CD14-positive monocyte (primary cell): ENCODE results near the gene TENT4B. TPM values are rescaled to one million over a fixed set of nuclear protein-coding genes. Genes with fewer than 3 reads are reported as not detected.
A peak's percentile ranks its signal among the peaks of the same experiment; 100 is the strongest.

Experiments used
- DNase-seq, 3 donors: peaks; one replicate each; pipeline ENCODE4 v3.0.0-alpha.2; 2011 to 2022
- H2AFZ ChIP-seq: 2 replicates; pipeline ENCODE4 v1.6.0; 2012; ENCODE audit warnings: mild to moderate bottlenecking, low read depth, low read length, inconsistent platforms; ENCODE audit not compliant: insufficient read depth, poor library complexity, severe bottlenecking
- H3K27ac ChIP-seq, 2 donors: 1 replicate in 1 of 2; 2 replicates in 1 of 2; pipeline ENCODE4 v1.5.1; 2012 to 2013; ENCODE audit warnings: low read length in 2 of 2, control low read depth in 1 of 2, inconsistent platforms in 1 of 2, low read depth in 1 of 2, mild to moderate bottlenecking in 1 of 2
- H3K27me3 ChIP-seq, 2 donors: one replicate each; pipeline versions ENCODE4 v1.6.0 to v1.6.1; 2011 to 2013; ENCODE audit warnings: low read length in 2 of 2; ENCODE audit not compliant: control insufficient read depth in 2 of 2, insufficient read depth in 2 of 2
- H3K36me3 ChIP-seq, 2 donors: replicated peaks in 1 of 2; 1 replicate in 1 of 2; 2 replicates in 1 of 2; pipeline versions ENCODE4 v1.5.1 to v1.6.1; 2012 to 2013; ENCODE audit warnings: low read length in 2 of 2, control low read depth in 1 of 2, inconsistent platforms in 1 of 2, mild to moderate bottlenecking in 1 of 2; ENCODE audit not compliant: insufficient read depth in 2 of 2, control insufficient read depth in 1 of 2
- H3K4me1 ChIP-seq, 2 donors: 1 replicate in 1 of 2; 2 replicates in 1 of 2; pipeline versions ENCODE4 v1.5.1 to v1.6.1; 2012 to 2013; ENCODE audit warnings: low read length in 2 of 2, control low read depth in 1 of 2, inconsistent platforms in 1 of 2, mild to moderate bottlenecking in 1 of 2, moderate library complexity in 1 of 2; ENCODE audit not compliant: insufficient read depth in 2 of 2, control insufficient read depth in 1 of 2
- H3K4me2 ChIP-seq: replicated peaks from 2 replicates; pipeline ENCODE3; 2012; ENCODE audit warnings: low read length, moderate library complexity, mild to moderate bottlenecking; ENCODE audit not compliant: poor library complexity, severe bottlenecking; ENCODE audit errors: extremely low read depth
- H3K4me3 ChIP-seq, 3 experiments: fragments of 200-600 bp in 1 of 3; sonication (generic) in 1 of 3; replicated peaks in 1 of 3; 1 replicate in 2 of 3; 2 replicates in 1 of 3; pipeline ENCODE4 v1.5.1; 2011 to 2013; ENCODE audit warnings: low read length in 3 of 3, mild to moderate bottlenecking in 3 of 3, control low read depth in 2 of 3, low read depth in 2 of 3, inconsistent platforms in 1 of 3, moderate library complexity in 1 of 3
- H3K79me2 ChIP-seq: 2 replicates; pipeline ENCODE4 v1.6.0; 2012; ENCODE audit warnings: mild to moderate bottlenecking, control low read depth, inconsistent platforms, low read length, moderate library complexity; ENCODE audit not compliant: insufficient read depth
- H3K9ac ChIP-seq: 2 replicates; pipeline ENCODE4 v1.6.0; 2017; ENCODE audit warnings: low read length, mild to moderate bottlenecking; ENCODE audit not compliant: insufficient read depth, poor library complexity, severe bottlenecking
- H3K9me3 ChIP-seq, 2 donors: replicated peaks in 1 of 2; 1 replicate in 1 of 2; 2 replicates in 1 of 2; pipeline versions ENCODE4 v1.5.1 to v1.6.1; 2012 to 2013; ENCODE audit warnings: low read length in 2 of 2, control low read depth in 1 of 2; ENCODE audit not compliant: control insufficient read depth in 1 of 2, insufficient read depth in 1 of 2
- H4K20me1 ChIP-seq: 2 replicates; pipeline ENCODE4 v1.6.0; 2012; ENCODE audit warnings: mild to moderate bottlenecking, low read length, control low read depth, moderate library complexity; ENCODE audit not compliant: insufficient read depth
- H3K27ac Mint-ChIP-seq, 7 donors: one replicate each; pipeline ENCODE4 v1.8.0; 2020; ENCODE audit warnings: mild to moderate bottlenecking in 7 of 7, mixed read lengths in 7 of 7, moderate library complexity in 6 of 7, inconsistent platforms in 2 of 7
- H3K27me3 Mint-ChIP-seq, 3 donors: one replicate each; pipeline ENCODE4 v1.8.0; 2021 to 2022; ENCODE audit warnings: low read depth in 3 of 3, mild to moderate bottlenecking in 3 of 3, mixed read lengths in 3 of 3, moderate library complexity in 3 of 3, inconsistent platforms in 1 of 3
- H3K36me3 Mint-ChIP-seq, 2 donors: one replicate each; pipeline ENCODE4 v1.8.0; 2020; ENCODE audit warnings: mixed read lengths in 2 of 2, inconsistent platforms in 1 of 2, mild to moderate bottlenecking in 1 of 2
- H3K4me1 Mint-ChIP-seq: one replicate; pipeline ENCODE4 v1.8.0; 2020; ENCODE audit warnings: mild to moderate bottlenecking, mixed read lengths
- H3K4me3 Mint-ChIP-seq, 2 donors: one replicate each; pipeline ENCODE4 v1.8.0; 2020; ENCODE audit warnings: mild to moderate bottlenecking in 2 of 2, mixed read lengths in 2 of 2, moderate library complexity in 1 of 2
- H3K9me3 Mint-ChIP-seq, 7 donors: one replicate each; pipeline ENCODE4 v1.8.0; 2020 to 2022; ENCODE audit warnings: mixed read lengths in 7 of 7, mild to moderate bottlenecking in 6 of 7, moderate library complexity in 6 of 7, inconsistent platforms in 2 of 7
- CTCF ChIP-seq: fragments of 200-600 bp; IDR thresholded peaks from one replicate; pipeline ENCODE4 v1.8.0; 2022; ENCODE audit warnings: antibody characterized with exemption, mild to moderate bottlenecking
- WGBS: methylation state at CpG from one replicate; pipeline ENCODE4 v1.1.5; 2013; ENCODE audit warnings: missing lambda C conversion rate; ENCODE audit not compliant: insufficient coverage; 5-methylcytosine and 5-hydroxymethylcytosine counted together
- intact Hi-C, 2 donors: fragments of 100-400 bp; cut with micrococcal nuclease; formaldehyde crosslinking; loops; one replicate each; pipeline versions ENCODE4 v1.15.0 to v1.15.1; 2023
- polyA plus RNA-seq, 3 donors: library from polyadenylated mRNA; depleted of rRNA in 1 of 3; unstranded in 2 of 3; stranded (reverse) in 1 of 3; fragments of 300-500 nt in 2 of 3; fragments of >200 nt in 1 of 3; fragmentation: Illumina TruSeq in 2 of 3; gene quantifications; 1 replicate in 2 of 3; 2 replicates in 1 of 3; pipeline ENCODE4 v1.2.3, GENCODE V29; 2012 to 2021

TENT4B gene
- polyA plus RNA-seq, 3 donors: 1.4 to 9.0 (median 1.7) TPM

GRCh38 chr16:50253514-50253910 lies 100.4 kb downstream of the TENT4B start:
- intact Hi-C loops: no loop called here
- Histone ChIP-seq H3K27ac (no peak overlapping the region), H3K4me1 (peaks cover 12 to 35% of the 10 kb centered on the region in 2 donors), H3K9ac (no peak overlapping the region), H3K4me3 (no peak overlapping the region), H3K4me2 (no peak overlapping the region), H3K36me3 (no peaks in the 10 kb centered on the region), H4K20me1 (peaks cover 9% of the 10 kb centered on the region), H3K79me2 (peaks cover 27% of the 10 kb centered on the region), H3K9me3 (no peaks in the 10 kb centered on the region), H2AFZ (no peak overlapping the region), H3K27me3 (no peaks in the 10 kb centered on the region)
- peaks cover 0 to 9% (median 2%) of the 10 kb centered on the region in 3 donors for H3K27me3 Mint-ChIP-seq
- H3K4me1 Mint-ChIP-seq: peaks cover 34% of the 10 kb centered on the region
- no peak overlapping the region for H3K4me3 Mint-ChIP-seq
- DNase-seq: no peak
- H3K9me3 Mint-ChIP-seq: peaks cover 0 to 3% (median 0%) of the 10 kb centered on the region in 7 donors
- 90% methylated on average over 8 of the region's 8 CpGs for WGBS
- TF ChIP-seq CTCF: no peak
- H3K36me3 Mint-ChIP-seq: peaks cover 9 to 11% of the 10 kb centered on the region in 2 donors
- no peak overlapping the region for H3K27ac Mint-ChIP-seq

- H3K9me3 Mint-ChIP-seq: peaks cover 0 to 3% (median 0%) of the 10 kb centered on the region in 7 donors
- peaks cover 9 to 11% of the 10 kb centered on the region in 2 donors for H3K36me3 Mint-ChIP-seq
- no peak for DNase-seq
- Histone ChIP-seq H3K27ac (no peak overlapping the region), H2AFZ (no peak overlapping the region), H3K36me3 (no peaks in the 10 kb centered on the region), H3K9me3 (no peaks in the 10 kb centered on the region), H4K20me1 (peaks cover 9% of the 10 kb centered on the region), H3K4me3 (no peak overlapping the region), H3K27me3 (no peaks in the 10 kb centered on the region), H3K79me2 (peaks cover 23% of the 10 kb centered on the region), H3K4me2 (no peak overlapping the region), H3K9ac (no peak overlapping the region), H3K4me1 (peaks cover 18 to 40% of the 10 kb centered on the region in 2 donors)
- 85% methylated on average over 2 of the region's 7 CpGs for WGBS
- no peak overlapping the region for H3K4me3 Mint-ChIP-seq
- intact Hi-C loops: no loop called here
- peaks cover 39% of the 10 kb centered on the region for H3K4me1 Mint-ChIP-seq
- peak overlapping the region in 2 of 7 donors; percentile 63 to 70 for H3K27ac Mint-ChIP-seq
- H3K27me3 Mint-ChIP-seq: peaks cover 0 to 10% (median 2%) of the 10 kb centered on the region in 3 donors
- TF ChIP-seq CTCF: no peak
These were observed 101.0 kb downstream of the TENT4B start for GRCh38 chr16:50254072-50254471.
